ENCODE data around the gene PER2. TPM values are rescaled to one million over a fixed set of nuclear protein-coding genes. Genes with fewer than 3 reads are reported as not detected.

Gene PER2
- total RNA-seq, 2 experiments from 2014 or later: 17.4 to 17.6 TPM

- H3K4me1 Mint-ChIP-seq (ENCODE audit: low read depth): peaks cover 29% of the 10 kb centered on the region
- H3K9me3 Mint-ChIP-seq: no peaks in the 10 kb centered on the region
- no peak for TF ChIP-seq CTCF (IDR thresholded peaks at IDR 0.05)
- peaks cover 16% of the 10 kb centered on the region for H3K36me3 Mint-ChIP-seq (ENCODE audit: low read depth)
- ChIA-PET CTCF (interaction anchor here (2.1 kb wide), 1 partner anchor 59 kb away, joined by 8 read pairs; no protein-coding TSS in a partner anchor), POLR2A (interaction anchor here (0.6 to 2.1 kb wide), 4 partner anchors 9 to 1766 kb away, joined by 3 to 8 read pairs (median 4); partner anchors contain the start of gene PER2)
- ATAC-seq: peak; percentile 9
- H3K4me3 Mint-ChIP-seq: peak overlapping the region; percentile 73
- peak overlapping the region; percentile 80 for H3K27ac Mint-ChIP-seq
- DNase-seq: no peak
- no peaks in the 10 kb centered on the region for H3K27me3 Mint-ChIP-seq
- intact Hi-C loops (cut with micrococcal nuclease): no loop called here
Measured at GRCh38 chr2:238203973-238204683, 84.3 kb downstream of the PER2 start.

DNA sequence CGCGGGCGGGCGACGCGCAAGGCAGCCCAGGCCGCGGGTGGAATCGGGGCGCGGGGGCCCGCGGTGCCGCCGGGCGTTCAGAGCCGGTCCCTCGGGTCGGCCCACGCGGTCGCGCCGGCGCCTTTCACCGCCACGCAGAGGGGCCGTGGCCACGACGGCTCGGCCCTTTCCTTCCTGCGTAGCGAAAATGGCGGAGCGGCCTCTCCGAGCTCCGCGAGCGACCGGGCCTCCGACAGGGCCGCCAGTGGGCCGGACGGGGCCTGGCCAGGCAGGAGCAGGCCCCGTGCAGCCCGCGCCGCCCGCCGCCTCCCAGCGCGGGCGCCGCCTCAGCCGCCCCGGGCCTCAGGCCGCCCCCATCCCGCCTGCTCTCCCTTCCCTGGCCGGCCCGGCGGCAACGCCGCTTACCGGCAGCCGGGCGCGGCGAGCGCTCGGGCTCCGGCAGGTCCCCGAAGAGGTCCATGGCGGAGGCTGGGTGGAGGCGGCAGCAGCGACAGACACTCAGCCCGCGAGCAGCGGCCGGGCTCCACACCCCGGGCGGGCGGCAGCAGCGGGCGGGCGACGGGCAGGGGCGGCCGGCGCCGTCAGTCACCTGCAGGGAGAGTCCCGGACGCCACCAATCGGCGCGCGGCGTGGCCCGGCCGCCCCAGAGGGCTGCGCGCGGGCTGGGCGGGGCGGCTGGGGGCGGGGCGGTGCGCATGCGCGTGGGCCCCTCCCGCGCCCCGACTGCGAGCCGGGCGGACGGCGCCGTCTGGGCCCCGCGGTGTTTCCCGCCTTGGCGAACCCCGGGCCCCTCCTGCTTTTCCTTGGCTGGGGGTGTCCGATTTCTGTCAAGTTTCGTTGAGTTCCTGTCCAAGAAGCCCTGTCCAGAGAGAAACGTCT lies 85.1 kb downstream of the PER2 start, which contains the start of gene ILKAP:
Gene ILKAP, minus strand, starts transcription at position 602 of the 879 bp plus-strand sequence. Its CDS starts 142 bp downstream, at position 460.
- Mint-ChIP-seq H3K9me3 (no peaks in the 10 kb centered on the region), H3K4me3 (peak within 1 kb of the TSS; percentile 84), H3K27ac (peak within 1 kb of the TSS; percentile 86), H3K4me1 (ENCODE audit: low read depth) (peaks cover 34% of the 10 kb centered on the region), H3K36me3 (ENCODE audit: low read depth) (peaks cover 17% of the 10 kb centered on the region), H3K27me3 (no peaks in the 10 kb centered on the region)
- ATAC-seq (peak; percentile 98), DNase-seq (peak; percentile 88)
- POLR2A ChIA-PET: interaction anchor here (0.6 to 2.8 kb wide), 7 partner anchors 8 to 1767 kb away, joined by 3 to 8 read pairs (median 4); partner anchors contain the start of gene PER2
- no peak for TF ChIP-seq CTCF (IDR thresholded peaks at IDR 0.05)
- CTCF ChIA-PET: interaction anchor here (1.6 to 2.1 kb wide), 2 partner anchors 10 to 60 kb away, joined by 4 to 8 read pairs; no protein-coding TSS in a partner anchor
- intact Hi-C loops (cut with micrococcal nuclease): no loop called here

DNA sequence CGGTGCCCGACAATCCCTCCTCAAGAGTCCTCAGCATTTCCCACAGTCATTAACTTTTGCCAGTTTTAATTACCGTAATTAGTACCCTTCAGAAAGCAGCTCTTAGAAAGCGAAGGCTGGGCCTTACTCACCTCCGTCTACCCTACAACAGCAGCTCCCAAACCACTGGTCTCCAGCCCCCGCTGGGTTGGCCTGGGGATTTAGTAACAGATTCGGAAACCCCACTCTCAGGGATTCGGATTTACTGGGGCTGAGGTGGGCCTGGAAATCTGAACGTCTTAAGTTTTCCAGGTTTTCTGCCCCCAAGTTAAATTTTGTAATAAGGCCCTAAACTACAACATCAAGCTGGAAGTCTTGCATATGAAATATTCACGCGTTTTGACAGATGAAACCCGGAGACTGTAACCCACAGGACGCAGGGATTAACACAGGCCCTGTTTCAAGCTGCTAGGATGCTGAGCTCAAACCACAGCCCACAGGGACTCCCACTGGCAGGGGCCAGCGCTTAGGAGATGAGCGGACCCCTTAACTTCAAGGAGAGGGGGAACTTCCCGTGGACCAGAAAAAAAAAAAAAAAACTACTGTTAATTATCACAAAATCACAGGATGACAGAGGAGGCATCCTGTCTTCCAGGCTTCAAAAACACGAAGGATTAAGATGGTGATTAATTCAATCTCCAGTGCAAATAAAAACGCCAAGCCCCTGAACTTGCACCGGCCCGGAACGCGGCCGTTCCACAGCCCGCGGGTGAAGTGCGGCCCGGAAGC lies 85.9 kb downstream of the PER2 start:
- H3K27ac Mint-ChIP-seq: peak overlapping the region; percentile 86
- peaks cover 41% of the 10 kb centered on the region for H3K4me1 Mint-ChIP-seq (ENCODE audit: low read depth)
- ChIA-PET POLR2A (interaction anchor here (0.7 to 2.8 kb wide), 7 partner anchors 9 to 270 kb away, joined by 3 to 8 read pairs (median 3); partner anchors contain the start of gene PER2), CTCF (interaction anchor here (0.7 to 2.5 kb wide), 6 partner anchors 10 to 866 kb away, joined by 3 to 13 read pairs (median 4); partner anchors contain the start of gene ERFE)
- H3K36me3 Mint-ChIP-seq (ENCODE audit: low read depth): peaks cover 17% of the 10 kb centered on the region
- no peaks in the 10 kb centered on the region for H3K27me3 Mint-ChIP-seq
- DNase-seq (peak; percentile 46), ATAC-seq (no peak)
- no peaks in the 10 kb centered on the region for H3K9me3 Mint-ChIP-seq
- intact Hi-C loops (cut with micrococcal nuclease): no loop called here
- TF ChIP-seq CTCF (IDR thresholded peaks at IDR 0.05): no peak
- peak overlapping the region; percentile 84 for H3K4me3 Mint-ChIP-seq

Other genes starting within 250 kb of the PER2 start
- 10 to 100 TPM; 77.9 to 93.2 TPM for gene SCLY, start 227.6 kb downstream of the PER2 start, total RNA-seq
- gene ESPNL, start 188.3 kb downstream of the PER2 start, total RNA-seq: under 1 TPM; 0.11 to 0.27 TPM
- not detected for gene KLHL30, start 149.9 kb downstream of the PER2 start, total RNA-seq
- gene ERFE, start 129.6 kb downstream of the PER2 start, total RNA-seq: 1 to 10 TPM in 1 of 2 experiments, under 1 TPM in 1; 0.99 to 1.0 TPM
- gene ILKAP, start 84.9 kb downstream of the PER2 start, total RNA-seq: 10 to 100 TPM; 42.1 to 43.3 TPM
- gene HES6, start 48.6 kb downstream of the PER2 start, total RNA-seq: 1 to 10 TPM; 5.2 to 5.6 TPM
- gene TRAF3IP1, start 31.9 kb upstream of the PER2 start, total RNA-seq: 1 to 10 TPM; 7.1 to 7.9 TPM
- 10 to 100 TPM; 39.8 to 48.1 TPM for gene ASB1, start 138.3 kb upstream of the PER2 start, total RNA-seq